Lower leg skin (tissue), 4 donors: ENCODE measurements around the gene C15orf39. TPM values are rescaled to one million over a fixed set of nuclear protein-coding genes. Genes with fewer than 3 reads are reported as not detected.

Experiments used
- DNase-seq, 2 donors: peaks; one replicate each; pipeline ENCODE4 v3.0.0-alpha.2; 2019; ENCODE audit warnings: low spot score in 2 of 2
- H3K4me3 ChIP-seq: fragments of 200-600 bp; sonication (generic); 2 replicates; pipeline ENCODE4 v1.5.1; 2017; ENCODE audit warnings: mild to moderate bottlenecking, low read depth; ENCODE audit not compliant: poor library complexity, severe bottlenecking
- POLR2A ChIP-seq, 2 donors: fragments of 450-650 bp; IDR thresholded peaks; one replicate each; pipeline ENCODE4 v1.6.1; 2016 to 2017; ENCODE audit warnings: antibody characterized with exemption in 2 of 2, mild to moderate bottlenecking in 1 of 2, moderate library complexity in 1 of 2
- WGBS, 2 donors: methylation state at CpG; one replicate each; pipeline ENCODE4 v1.1.5; 2018; 5-methylcytosine and 5-hydroxymethylcytosine counted together
- intact Hi-C: fragments of 100-400 bp; cut with DNase I; formaldehyde crosslinking; loops from one replicate; pipeline ENCODE4 v1.15.0; 2023; ENCODE audit warnings: low total_unique reads
- total RNA-seq, 4 donors: library from RNA; depleted of rRNA; stranded (reverse); fragments of >200 nt; gene quantifications; one replicate each; pipeline ENCODE4 v1.1.0, GENCODE V29; 2016
- TF ChIP-seq, protein P1 (sequence below), 3 donors: fragments of 450-650 bp; IDR thresholded peaks; one replicate each; pipeline ENCODE4 v1.5.1; 2016; ENCODE audit warnings: antibody characterized with exemption in 3 of 3, mild to moderate bottlenecking in 3 of 3, moderate library complexity in 2 of 3

Gene C15orf39
- total RNA-seq, 4 donors from 2014 or later, result 21.9 to 29.3 (median 26.1) TPM

DNA sequence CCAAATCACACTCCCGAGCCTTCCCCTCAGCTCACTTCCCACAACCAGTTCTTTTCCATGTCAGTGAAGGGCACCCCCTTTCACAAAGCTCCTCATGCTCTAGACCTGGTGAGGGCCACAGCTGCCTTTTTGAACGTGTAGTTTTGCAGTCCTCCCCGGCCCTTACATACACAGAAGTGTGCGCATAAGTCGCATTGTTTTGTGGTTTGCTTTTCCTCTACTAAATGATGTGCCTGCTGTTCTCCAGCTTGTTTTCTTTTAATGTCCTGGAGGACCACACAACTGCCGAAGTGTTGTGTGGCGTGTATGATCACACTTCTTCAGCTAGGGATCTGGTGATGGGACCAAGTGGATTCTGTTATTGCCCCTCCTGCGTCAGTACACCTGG is 7.6 kb downstream of the C15orf39 start:
- TF ChIP-seq POLR2A (IDR thresholded peaks at IDR 0.05), result no peak
- TF ChIP-seq, protein P1, sequence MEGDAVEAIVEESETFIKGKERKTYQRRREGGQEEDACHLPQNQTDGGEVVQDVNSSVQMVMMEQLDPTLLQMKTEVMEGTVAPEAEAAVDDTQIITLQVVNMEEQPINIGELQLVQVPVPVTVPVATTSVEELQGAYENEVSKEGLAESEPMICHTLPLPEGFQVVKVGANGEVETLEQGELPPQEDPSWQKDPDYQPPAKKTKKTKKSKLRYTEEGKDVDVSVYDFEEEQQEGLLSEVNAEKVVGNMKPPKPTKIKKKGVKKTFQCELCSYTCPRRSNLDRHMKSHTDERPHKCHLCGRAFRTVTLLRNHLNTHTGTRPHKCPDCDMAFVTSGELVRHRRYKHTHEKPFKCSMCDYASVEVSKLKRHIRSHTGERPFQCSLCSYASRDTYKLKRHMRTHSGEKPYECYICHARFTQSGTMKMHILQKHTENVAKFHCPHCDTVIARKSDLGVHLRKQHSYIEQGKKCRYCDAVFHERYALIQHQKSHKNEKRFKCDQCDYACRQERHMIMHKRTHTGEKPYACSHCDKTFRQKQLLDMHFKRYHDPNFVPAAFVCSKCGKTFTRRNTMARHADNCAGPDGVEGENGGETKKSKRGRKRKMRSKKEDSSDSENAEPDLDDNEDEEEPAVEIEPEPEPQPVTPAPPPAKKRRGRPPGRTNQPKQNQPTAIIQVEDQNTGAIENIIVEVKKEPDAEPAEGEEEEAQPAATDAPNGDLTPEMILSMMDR (IDR thresholded peaks at IDR 0.05), result no peak
- DNase-seq, result no peak
- intact Hi-C loops, result no loop called here
- 74 to 75% methylated on average over 8 of the region's 8 CpGs for WGBS, 2 donors
- no peak overlapping the region for H3K4me3 ChIP-seq

DNA sequence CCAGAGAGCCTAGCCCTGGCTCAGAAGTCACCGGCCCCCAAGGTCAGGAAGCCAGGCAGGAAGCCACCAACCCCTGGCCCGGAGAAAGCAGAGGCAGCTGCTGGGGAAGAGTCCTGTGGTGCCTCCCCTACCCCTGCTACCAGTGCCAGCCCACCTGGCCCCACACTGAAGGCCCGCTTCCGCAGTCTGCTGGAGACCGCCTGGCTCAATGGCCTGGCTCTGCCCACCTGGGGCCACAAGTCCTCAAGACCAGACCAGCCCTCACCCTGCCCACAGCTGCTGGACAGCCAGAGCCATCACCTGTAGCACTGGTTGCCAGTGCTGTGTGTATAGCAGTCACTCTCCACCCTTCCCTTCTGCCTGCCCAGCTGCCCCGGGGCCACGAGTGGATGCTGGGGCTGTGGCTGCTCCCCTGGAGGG is 9.1 kb downstream of the C15orf39 start:
- intact Hi-C loops, result no loop called here
- no peak for DNase-seq
- H3K4me3 ChIP-seq, result no peak overlapping the region
- WGBS, 2 donors, result 79 to 83% methylated on average over 5 to 7 of the region's 7 CpGs
- TF ChIP-seq, protein P1 (IDR thresholded peaks at IDR 0.05), result no peak
- no peak for TF ChIP-seq POLR2A (IDR thresholded peaks at IDR 0.05)

DNA sequence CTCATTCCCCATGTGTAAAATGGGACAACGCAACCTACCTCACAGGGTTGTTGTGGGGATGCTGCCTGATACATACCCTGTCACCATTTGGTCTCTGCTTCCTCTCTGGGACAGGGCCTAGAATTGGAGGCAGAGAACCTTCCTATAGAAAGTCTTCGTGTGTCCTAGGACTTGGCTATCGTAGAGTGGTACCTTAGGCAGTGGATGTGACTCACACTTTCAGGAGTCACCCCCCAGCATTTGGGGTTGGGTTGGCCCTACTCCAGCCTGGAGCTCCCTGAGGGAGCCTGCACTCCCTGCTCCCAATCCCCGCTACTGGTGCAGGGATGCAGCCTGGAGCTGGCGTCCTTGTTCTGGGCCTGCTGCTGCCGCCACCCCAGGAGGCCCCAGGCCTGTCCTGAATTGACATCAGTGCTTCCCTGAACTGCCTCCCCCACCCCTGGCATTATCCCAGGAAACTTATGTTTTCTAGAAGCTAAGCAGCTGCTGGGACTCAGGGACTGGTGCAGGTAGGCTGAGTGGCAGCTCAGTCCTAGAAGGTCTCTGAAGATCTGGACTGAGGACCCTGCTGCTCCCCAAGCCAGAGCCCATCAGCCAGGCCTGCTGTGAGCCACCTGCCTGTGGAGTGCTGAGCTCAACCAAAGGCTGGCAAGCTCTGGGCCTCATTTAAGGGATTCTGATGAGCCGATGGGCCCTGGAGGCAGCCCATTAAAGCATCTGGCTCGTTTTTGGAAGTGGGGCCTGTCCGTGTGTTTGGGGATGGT is 9.9 kb downstream of the C15orf39 start:
- DNase-seq, result no peak
- 40 to 69% methylated on average over 8 to 9 of the region's 9 CpGs for WGBS, 2 donors
- no peak for TF ChIP-seq POLR2A (IDR thresholded peaks at IDR 0.05)
- TF ChIP-seq, protein P1 (IDR thresholded peaks at IDR 0.05), result no peak
- no peak overlapping the region for H3K4me3 ChIP-seq
- intact Hi-C loops, result no loop called here

DNA sequence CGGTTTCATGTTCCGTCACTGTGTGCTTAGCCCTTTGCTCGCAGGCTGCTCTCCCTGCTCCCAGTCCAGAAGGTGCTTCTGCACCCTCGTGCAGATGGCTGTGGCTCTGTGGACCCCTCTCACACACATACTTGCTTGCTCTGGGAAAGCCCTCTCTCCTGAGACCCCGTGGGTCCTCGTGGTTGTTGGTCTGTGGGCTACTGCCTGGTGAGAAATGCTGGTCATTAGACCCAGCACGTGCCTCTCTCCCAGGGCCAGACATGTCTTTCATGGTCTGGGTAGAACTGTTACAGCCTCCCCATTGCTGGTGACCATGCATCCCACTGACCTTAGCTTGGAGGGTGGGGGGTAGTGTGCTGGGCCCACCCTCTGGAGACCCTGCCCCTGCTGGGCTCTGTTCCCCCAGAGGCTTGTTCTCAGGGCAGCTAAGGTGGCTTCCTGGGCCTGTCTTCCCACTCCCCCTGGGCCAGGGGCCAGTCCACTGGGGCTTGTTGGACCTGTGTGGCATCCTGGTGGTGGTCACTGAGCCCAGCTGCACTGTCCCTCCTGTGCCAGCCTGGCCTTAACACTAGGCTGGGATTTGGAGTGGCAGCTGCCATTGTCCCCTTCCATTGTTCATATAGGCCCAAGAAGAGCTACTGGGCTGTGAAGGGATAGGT is 10.6 kb downstream of the C15orf39 start:
- DNase-seq, result no peak
- WGBS, 2 donors, result 83 to 86% methylated on average over 7 of the region's 7 CpGs
- intact Hi-C loops, result no loop called here
- H3K4me3 ChIP-seq, result no peak overlapping the region
- TF ChIP-seq POLR2A (IDR thresholded peaks at IDR 0.05), result no peak
- TF ChIP-seq, protein P1 (IDR thresholded peaks at IDR 0.05), result no peak

DNA sequence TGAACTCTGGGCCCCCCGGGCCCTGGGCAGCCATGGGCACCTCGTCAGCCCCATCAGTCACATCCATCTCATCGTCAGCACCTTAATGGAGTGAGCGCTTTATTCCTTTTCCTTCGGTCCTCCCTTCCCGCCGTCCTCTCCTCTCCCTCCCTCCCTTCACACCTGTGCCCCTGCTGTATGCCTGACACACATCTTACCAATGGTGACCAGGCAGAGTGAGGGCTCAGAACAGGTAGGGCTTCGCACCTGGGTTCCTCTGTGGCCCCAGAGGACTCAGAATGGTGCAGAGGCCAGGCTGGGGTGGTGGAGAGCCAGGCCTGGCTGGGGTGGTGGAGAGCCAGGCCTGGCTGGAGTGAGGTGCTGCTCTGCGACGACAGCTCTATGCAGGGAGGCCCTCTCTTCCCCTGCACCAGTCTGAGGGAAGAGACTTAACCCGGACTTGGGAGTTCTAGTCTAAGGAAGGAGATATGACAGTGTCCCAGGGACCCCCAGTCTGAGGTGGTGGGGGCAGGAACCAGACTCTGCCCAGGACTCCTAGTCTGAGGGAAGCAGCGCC is 11.6 kb downstream of the C15orf39 start:
- DNase-seq, result no peak
- 87 to 90% methylated on average over 11 to 12 of the region's 12 CpGs for WGBS, 2 donors
- TF ChIP-seq, protein P1 (IDR thresholded peaks at IDR 0.05), result no peak
- no peak for TF ChIP-seq POLR2A (IDR thresholded peaks at IDR 0.05)
- no peak overlapping the region for H3K4me3 ChIP-seq
- intact Hi-C loops, result no loop called here
